ENCODE data around the gene LGALS14.
A peak's percentile ranks its signal among the peaks of the same experiment; 100 is the strongest.
"Not testable (repeated sequence)": the region's sequence is repeated elsewhere in the genome, so short reads cannot be mapped to it uniquely, and the experiment has no call there.

LGALS14 gene, protein sequence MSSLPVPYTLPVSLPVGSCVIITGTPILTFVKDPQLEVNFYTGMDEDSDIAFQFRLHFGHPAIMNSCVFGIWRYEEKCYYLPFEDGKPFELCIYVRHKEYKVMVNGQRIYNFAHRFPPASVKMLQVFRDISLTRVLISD

GRCh38 chr19:39704181-39705044 lies at the start of gene LGALS14:
Gene LGALS14 (plus strand): TSS chr19:39704481. CDS start chr19:39704529, 48 bp downstream.
- peak; percentile 49 for DNase-seq

DNA sequence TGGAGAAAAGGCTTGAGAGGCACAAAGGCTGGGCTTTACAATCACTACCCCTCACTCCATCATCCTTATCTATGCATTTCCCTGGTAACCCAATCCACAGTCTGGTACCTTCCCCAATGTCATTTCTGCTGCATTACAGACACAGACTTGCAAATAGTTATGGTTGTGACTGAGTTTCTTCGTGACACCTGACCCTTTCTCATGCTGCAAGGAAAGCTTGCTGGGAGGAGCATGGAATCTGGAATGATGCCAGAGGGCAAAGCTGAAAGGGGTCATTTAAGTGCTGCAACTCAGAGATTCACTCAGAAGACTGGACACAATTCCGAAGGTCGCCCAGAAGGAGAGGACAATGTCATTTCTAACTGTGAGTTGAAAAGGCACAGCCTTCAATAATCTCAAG lies 48.7 kb upstream of the LGALS14 start, which contains the start of gene LGALS16:
TSS of gene LGALS16 (plus strand) at position 301 of the 400 bp plus-strand sequence. CDS start at position 350, 49 bp downstream.
- no peak for DNase-seq

DNA sequence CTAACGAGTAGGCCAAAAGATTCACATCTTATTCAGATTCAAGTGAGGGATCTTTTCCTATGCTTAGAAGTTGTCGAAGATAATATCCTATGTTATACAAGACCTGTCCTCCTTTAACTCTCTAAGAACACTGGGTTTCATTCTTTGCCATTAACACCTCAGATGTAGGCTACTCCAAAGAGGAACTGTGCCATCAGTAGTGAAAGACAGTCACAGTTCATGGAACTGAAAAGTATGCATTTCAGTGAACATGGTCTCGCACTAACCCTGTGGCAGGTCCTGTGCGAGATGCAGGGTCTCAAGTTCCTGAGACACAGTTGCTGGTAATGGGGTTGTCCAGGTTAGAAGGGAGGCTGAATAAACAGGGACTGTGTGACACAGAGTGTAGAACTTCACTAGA lies 44.5 kb upstream of the LGALS14 start:
- DNase-seq: no peak

DNA sequence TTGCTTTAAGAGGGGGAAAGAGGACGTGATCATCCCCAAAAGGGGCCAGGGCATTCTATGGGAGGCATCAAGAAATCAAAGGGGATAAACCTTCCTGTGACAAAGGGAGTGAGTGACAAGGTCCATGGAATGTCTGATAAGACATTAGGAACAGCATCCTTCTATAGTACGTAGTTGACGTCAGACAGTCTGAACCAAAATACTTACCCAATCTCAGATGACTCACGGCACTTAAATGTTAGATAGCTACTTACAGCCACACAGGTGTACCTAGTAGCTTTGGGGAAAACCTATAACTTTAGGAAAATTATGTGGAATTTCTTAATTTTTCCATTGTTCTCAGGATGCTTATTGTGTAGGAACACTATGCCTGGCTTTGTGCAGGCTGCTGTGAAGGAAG lies 43.6 kb upstream of the LGALS14 start:
- DNase-seq: no peak

DNA sequence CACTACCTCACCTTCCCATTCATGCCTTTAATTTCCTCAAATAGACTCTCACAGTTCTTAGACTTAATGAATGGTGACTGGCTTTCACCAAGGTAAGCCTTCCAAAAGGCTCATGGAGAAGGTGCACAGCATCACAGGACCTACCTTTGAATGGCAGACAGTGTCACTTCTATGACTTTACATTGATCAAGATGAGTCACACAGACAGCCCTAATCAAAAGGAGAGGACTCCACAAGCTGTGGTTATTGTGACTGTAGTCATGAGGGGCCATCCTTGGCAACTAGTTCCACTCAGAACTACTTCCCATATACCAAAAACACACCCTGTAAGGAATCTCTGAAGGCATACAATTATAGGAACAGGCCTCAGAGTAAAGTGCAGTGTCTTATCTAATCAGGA lies 42.7 kb upstream of the LGALS14 start:
- DNase-seq: no peak

DNA sequence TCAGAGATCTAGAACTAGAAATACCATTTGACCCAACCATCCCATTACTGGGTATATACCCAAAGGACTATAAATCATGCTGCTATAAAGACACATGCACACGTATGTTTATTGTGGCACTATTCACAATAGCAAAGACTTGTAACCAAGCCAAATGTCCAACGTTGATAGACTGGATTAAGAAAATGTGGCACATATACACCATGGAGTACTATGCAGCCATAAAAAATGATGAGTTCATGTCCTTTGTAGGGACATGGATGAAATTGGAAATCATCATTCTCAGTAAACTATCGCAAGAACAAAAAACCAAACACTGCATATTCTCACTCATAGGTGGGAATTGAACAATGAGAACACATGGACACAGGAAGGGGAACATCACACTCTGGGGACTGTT lies 34.4 kb upstream of the LGALS14 start:
- not testable (repeated sequence) for DNase-seq

DNA sequence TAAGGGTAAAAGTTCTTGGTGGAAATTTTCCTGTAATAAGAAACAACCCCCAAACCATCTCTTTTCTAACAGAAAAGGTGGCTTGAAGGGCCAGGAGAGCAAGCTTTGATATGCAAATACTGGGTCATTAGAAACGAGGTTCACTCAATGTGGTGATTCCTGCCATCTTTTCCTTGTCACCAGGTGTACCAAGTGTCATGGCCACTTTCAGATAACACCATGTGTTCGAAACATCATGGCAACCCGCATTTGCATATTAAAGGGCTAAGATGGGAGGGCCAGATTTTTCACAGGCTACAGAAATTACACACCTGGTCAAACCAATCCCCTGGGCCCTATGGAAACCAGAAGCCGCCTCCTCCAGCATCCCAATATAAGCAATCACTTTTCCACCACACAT lies 33.3 kb upstream of the LGALS14 start:
- no peak for DNase-seq

DNA sequence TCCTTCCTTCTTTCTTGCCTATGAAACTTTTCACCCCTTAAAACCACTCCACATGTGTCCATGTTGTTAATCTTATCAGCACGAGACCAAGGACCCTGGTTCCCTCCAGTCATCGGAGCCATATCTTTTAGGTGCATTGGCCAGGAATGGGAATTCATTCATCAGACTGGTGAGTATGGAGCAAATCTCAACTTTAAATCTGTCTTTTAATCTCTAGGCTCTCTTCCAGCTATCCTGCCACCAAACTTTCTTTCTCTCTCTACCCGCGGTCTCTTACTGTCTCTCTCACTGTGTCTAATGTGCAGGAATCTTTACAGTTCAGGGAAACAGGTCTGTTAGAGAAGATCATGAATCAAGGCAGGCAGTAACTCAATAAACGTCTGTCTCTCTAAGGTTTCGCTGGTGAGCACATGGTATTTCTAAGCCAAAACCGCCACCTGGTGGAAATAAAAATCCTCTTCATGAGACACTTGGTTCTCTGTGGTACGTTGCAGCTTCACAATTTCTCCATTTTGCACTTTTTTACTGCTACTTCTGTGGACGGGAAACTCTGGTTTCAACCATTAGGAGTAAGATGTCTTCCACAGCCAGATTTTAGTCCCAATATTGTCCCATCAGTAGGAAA lies 32.4 kb upstream of the LGALS14 start:
- DNase-seq: peak; percentile 67

- no peak for DNase-seq
Observed at GRCh38 chr19:39672473-39672872, 31.8 kb upstream of the LGALS14 start.

DNA sequence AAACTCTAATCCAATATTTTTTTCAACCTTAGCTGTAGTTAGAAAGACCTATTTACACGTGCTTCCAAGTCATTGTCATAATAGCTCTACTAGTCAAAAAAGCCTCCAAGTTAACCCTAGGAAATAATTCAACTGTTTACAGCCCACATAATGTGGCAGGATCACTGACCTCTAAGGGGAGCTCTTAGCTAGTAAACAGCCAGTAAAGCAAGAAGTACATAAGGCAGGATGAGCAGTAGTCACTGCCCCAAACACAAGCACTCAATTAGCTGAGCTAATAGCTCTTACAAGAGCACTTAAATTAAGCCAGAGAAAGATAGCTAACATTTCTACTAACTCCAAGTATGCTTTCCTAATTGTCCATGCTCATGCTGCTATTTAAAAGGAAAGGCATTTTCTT lies 30.4 kb upstream of the LGALS14 start:
- peak; percentile 45 for DNase-seq

- DNase-seq: no peak
Observed at GRCh38 chr19:39676004-39676403, 28.3 kb upstream of the LGALS14 start.

GRCh38 chr19:39677961-39678889 lies 26.1 kb upstream of the LGALS14 start:
- peak; percentile 69 for DNase-seq

- no peak for DNase-seq
Observed at GRCh38 chr19:39679056-39679790, 25.1 kb upstream of the LGALS14 start.

DNA sequence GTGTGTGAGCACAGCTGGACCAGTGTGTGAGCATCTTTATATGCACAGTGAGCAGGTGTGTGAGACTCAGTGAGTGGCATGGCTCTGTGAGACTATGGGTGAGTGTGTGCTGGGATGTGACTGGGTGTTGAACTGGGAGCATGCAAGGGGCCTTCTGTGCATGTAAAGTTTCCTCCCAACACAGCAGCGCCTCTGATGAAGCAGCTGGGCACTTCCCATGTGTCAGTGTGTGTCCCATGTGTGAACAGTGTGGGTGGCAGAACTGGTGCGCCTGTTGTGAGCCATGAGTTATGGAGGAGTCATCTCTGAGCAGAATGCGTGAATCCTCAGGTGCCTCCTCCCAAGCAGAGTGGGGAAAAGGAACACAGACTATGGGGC lies 24.5 kb upstream of the LGALS14 start:
- DNase-seq: no peak

DNA sequence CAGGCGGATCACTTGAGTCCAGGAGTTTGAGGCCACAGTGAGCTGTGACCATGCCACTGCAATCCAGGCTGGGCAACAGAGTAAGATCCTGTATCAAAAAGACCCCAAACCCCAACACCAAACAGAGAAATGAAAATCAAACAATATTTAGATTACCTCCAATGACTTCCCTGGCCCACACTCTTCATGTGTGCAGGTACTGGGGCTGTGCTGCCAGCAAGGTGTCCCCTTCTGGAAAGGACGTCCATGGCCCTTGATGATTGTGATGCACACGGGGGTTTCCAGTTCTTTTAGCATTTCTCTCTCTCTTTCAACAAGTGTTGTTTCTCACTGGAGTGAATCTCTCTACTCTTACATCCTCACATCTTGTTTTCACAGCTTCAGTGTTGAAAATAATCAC lies 23.7 kb upstream of the LGALS14 start:
- no peak for DNase-seq

DNA sequence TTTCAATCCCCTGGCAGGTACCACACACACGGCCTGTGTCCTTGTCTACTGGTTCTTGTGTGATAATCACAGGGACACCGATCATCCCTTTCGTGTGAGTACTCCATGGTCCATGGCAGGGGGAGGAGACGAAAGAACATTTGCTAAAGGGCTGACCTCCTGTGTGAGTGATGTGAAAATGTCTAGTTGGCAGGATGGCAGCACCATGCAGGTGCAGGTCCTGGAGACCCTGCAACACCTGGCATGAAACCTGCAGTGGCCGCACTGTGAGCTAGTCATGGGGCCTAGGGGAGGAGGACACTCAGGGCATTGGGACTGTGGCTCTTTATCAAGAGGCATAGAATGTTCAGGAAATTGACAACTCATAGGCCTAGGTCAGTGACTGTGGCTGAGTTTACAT lies 22.9 kb upstream of the LGALS14 start:
- DNase-seq: no peak

GRCh38 chr19:39684267-39684666 lies 20.0 kb upstream of the LGALS14 start:
- DNase-seq: no peak

DNA sequence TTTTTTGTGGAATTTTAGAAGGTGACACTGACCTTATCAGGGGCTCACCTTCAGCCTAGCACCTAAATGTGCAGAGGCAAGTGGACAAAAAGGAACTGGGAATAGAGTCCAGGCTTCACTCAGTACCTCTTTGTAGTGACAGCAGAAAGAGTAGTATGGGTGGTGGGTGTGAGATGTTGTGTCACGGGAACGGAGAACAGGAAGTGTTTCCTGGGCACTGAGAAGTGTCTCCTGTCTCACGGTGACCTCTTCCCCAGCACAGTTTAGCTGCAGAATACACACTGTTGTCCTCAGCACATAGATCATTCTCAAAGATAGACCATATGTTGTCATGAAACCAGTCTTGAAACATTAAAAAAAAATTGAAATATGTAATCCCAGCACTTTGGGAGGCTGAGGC lies 17.5 kb upstream of the LGALS14 start:
- DNase-seq: no peak

DNA sequence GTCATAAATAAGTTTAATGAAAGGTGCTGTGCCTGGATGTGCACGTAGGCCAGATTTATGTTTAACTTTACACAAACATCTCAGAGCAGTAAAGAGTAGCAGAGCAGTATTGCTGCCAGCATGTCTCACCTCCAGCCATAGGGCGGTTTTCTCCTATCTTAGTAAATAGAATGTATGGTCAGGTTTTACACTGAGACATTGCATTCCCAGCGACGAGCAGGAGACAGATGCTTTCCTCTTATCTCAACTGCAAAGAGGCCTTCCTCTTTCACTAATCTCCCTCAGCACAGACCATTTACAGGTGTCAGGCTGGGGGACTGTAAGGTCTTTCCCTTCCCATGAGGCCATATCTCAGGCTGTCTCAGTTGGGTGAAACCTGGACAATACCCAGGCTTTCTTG lies 15.6 kb upstream of the LGALS14 start:
- not testable (repeated sequence) for DNase-seq

DNA sequence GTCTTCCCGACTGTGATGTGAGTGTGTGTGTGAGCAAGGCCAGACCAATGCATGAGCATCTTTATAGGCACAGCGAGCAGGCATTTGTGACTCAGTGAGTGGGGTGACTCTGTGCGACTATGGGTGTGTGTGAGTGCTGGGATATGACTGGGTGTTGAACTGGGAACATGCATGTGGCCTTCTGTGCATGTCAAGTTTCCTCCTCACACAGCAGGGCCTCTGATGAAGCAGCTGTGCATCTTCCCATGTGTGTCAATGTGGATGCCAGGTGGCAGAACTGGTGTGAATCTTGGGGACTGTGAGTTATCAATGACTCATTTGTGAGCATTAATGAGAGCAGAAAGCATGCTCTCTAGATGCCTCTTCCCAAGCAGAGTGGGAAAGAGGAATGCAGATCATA lies 12.1 kb upstream of the LGALS14 start:
- no peak for DNase-seq

- no peak for DNase-seq
Observed at GRCh38 chr19:39692822-39693221, 11.5 kb upstream of the LGALS14 start.

DNA sequence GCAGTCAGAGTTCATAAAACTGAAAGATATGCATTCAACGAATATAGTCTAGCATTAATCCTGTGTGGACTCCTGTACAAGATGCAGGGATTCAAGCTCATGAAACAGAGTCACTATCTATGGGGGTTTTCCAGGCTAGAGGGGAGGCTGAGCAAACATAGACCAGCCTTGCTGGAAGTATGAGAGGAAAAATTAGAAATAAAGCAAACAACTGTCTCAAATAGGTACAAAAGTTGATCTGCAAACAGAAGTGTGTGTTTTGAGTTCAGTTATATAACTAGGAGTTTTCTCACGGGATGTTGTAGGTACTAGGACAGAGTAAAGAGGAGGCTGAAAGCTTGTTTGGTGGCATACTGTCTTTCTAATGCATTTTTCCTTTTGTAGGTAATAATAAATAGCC lies 8.5 kb upstream of the LGALS14 start:
- no peak for DNase-seq

Data from NCI-H526 treated with DMSO at 0.1 percent for 48 hours (cell line).